ENCODE measurements around the gene GPSM3.

GRCh38 chr6:32153564-32154513, 38.6 kb downstream of the GPSM3 start, which contains the start of gene PPT2:
- TF ChIP-seq CTCF (IDR thresholded peaks at IDR 0.05): peak in 2 of 3 experiments; percentile 27 to 30
- peak; percentile 84 to 94 for TF ChIP-seq POLR2AphosphoS5 (IDR thresholded peaks at IDR 0.05)
- TF ChIP-seq EP300 (IDR thresholded peaks at IDR 0.05): no peak
- TF ChIP-seq POLR2A (IDR thresholded peaks at IDR 0.05; ENCODE audit: low read depth): peak; percentile 36
